ENCODE measurements around the gene ITSN1.

ITSN1 gene

GRCh38 chr21:33908760-33909159 is 266.5 kb downstream of the ITSN1 start:
- TF ChIP-seq ZBTB7A (IDR thresholded peaks at IDR 0.05; ENCODE audit: low read depth) (no peak), FOXM1 (IDR thresholded peaks at IDR 0.05; ENCODE audit: borderline replicate concordance, low read depth) (no peak), RAD21 (IDR thresholded peaks at IDR 0.05; ENCODE audit: low read depth) (no peak), CREB1 (IDR thresholded peaks at IDR 0.05; ENCODE audit: low read depth) (no peak), USF1 (IDR thresholded peaks at IDR 0.05) (no peak), MAX (IDR thresholded peaks at IDR 0.05) (no peak), TEAD4 (IDR thresholded peaks at IDR 0.05) (no peak), CEBPB (IDR thresholded peaks at IDR 0.05) (no peak)

GRCh38 chr21:33909756-33910155 is 267.5 kb downstream of the ITSN1 start:
- TF ChIP-seq REST (IDR thresholded peaks at IDR 0.05; ENCODE audit: low read depth) (no peak), TEAD4 (IDR thresholded peaks at IDR 0.05) (no peak), CEBPB (IDR thresholded peaks at IDR 0.05) (no peak)

GRCh38 chr21:33914188-33914587 is 271.9 kb downstream of the ITSN1 start:
- TF ChIP-seq FOXM1 (IDR thresholded peaks at IDR 0.05; ENCODE audit: borderline replicate concordance, low read depth) (no peak), REST (IDR thresholded peaks at IDR 0.05; ENCODE audit: low read depth) (no peak)

- TF ChIP-seq MAX (IDR thresholded peaks at IDR 0.05) (peak; percentile 60), CREB1 (IDR thresholded peaks at IDR 0.05; ENCODE audit: low read depth) (no peak), YY1 (IDR thresholded peaks at IDR 0.05; ENCODE audit: low read depth) (peak; percentile 93), TAF1 (IDR thresholded peaks at IDR 0.05; ENCODE audit: low read depth) (peak; percentile 94), EP300 (IDR thresholded peaks at IDR 0.05; ENCODE audit: borderline replicate concordance) (no peak), TEAD4 (IDR thresholded peaks at IDR 0.05) (no peak), EGR1 (IDR thresholded peaks at IDR 0.05) (peak; percentile 77), NFIC (IDR thresholded peaks at IDR 0.05) (no peak), ZBTB7A (IDR thresholded peaks at IDR 0.05; ENCODE audit: low read depth) (no peak), FOXM1 (IDR thresholded peaks at IDR 0.05; ENCODE audit: borderline replicate concordance, low read depth) (no peak), CEBPB (IDR thresholded peaks at IDR 0.05) (no peak), REST (IDR thresholded peaks at IDR 0.05; ENCODE audit: low read depth) (no peak), USF1 (IDR thresholded peaks at IDR 0.05) (0 out of 2 replicates have a peak, but pooled peaks have one; percentile 3), RAD21 (IDR thresholded peaks at IDR 0.05; ENCODE audit: low read depth) (no peak), TCF12 (IDR thresholded peaks at IDR 0.05; ENCODE audit: low read depth) (peak; percentile 22; the same call in 1 of the 2 replicates)
Measured at GRCh38 chr21:33915368-33916199, 273.3 kb downstream of the ITSN1 start, which contains the start of gene ATP5PO. ATP5PO (minus strand) TSS chr21:33915804; CDS start chr21:33915763, 41 bp downstream.

GRCh38 chr21:33916200-33916567 is 273.9 kb downstream of the ITSN1 start:
- TF ChIP-seq MAX (IDR thresholded peaks at IDR 0.05) (no peak), CREB1 (IDR thresholded peaks at IDR 0.05; ENCODE audit: low read depth) (no peak), NFIC (IDR thresholded peaks at IDR 0.05) (no peak), YY1 (IDR thresholded peaks at IDR 0.05; ENCODE audit: low read depth) (no peak), FOXM1 (IDR thresholded peaks at IDR 0.05; ENCODE audit: borderline replicate concordance, low read depth) (no peak), RAD21 (IDR thresholded peaks at IDR 0.05; ENCODE audit: low read depth) (no peak), EP300 (IDR thresholded peaks at IDR 0.05; ENCODE audit: borderline replicate concordance) (no peak), EGR1 (IDR thresholded peaks at IDR 0.05) (no peak), REST (IDR thresholded peaks at IDR 0.05; ENCODE audit: low read depth) (no peak), USF1 (IDR thresholded peaks at IDR 0.05) (no peak), TCF12 (IDR thresholded peaks at IDR 0.05; ENCODE audit: low read depth) (no peak), TEAD4 (IDR thresholded peaks at IDR 0.05) (no peak), ZBTB7A (IDR thresholded peaks at IDR 0.05; ENCODE audit: low read depth) (no peak), CEBPB (IDR thresholded peaks at IDR 0.05) (no peak)

Measured in Ishikawa (cell line).